Ureter (tissue), 1 donor: ENCODE measurements around the gene PCCB. TPM values are rescaled to one million over a fixed set of nuclear protein-coding genes. Genes with fewer than 3 reads are reported as not detected.
"Not testable (repeated sequence)": the region's sequence is repeated elsewhere in the genome, so short reads cannot be mapped to it uniquely, and the experiment has no call there.

Experiments
- DNase-seq: peaks from one replicate; pipeline ENCODE4 v3.0.0-alpha.2; 2020; ENCODE audit warnings: low spot score
- total RNA-seq: library from RNA; stranded (reverse); gene quantifications from one replicate; pipeline ENCODE4 v1.2.4, GENCODE V29; 2023
- donor health status: DM: yes; HTN: yes; CAD: no.

PCCB gene
- total RNA-seq, 1 donor from 2014 or later: 45.1 TPM

GRCh38 chr3:136262559-136262958, 12.4 kb downstream of the PCCB start:
- DNase-seq: no peak

- no peak for DNase-seq
These were observed 13.1 kb downstream of the PCCB start for GRCh38 chr3:136263251-136263650.

- DNase-seq: not testable (repeated sequence)
These were observed 16.5 kb downstream of the PCCB start for GRCh38 chr3:136266468-136267125.

GRCh38 chr3:136267235-136267634, 17.1 kb downstream of the PCCB start:
- no peak for DNase-seq

- DNase-seq: no peak
These were observed 20.0 kb downstream of the PCCB start for GRCh38 chr3:136270179-136270578.

GRCh38 chr3:136271626-136272025, 21.5 kb downstream of the PCCB start:
- not testable (repeated sequence) for DNase-seq

GRCh38 chr3:136276049-136276755, 26.1 kb downstream of the PCCB start:
- DNase-seq: no peak

GRCh38 chr3:136277115-136277514, 27.0 kb downstream of the PCCB start:
- no peak for DNase-seq

- DNase-seq: no peak
These were observed 27.5 kb downstream of the PCCB start for GRCh38 chr3:136277634-136278033.

GRCh38 chr3:136279092-136279491, 29.0 kb downstream of the PCCB start:
- no peak for DNase-seq

- DNase-seq: no peak
These were observed 30.8 kb downstream of the PCCB start for GRCh38 chr3:136280961-136281360.

- no peak for DNase-seq
These were observed 31.9 kb downstream of the PCCB start for GRCh38 chr3:136281966-136282520.

GRCh38 chr3:136283627-136284026, 33.5 kb downstream of the PCCB start:
- DNase-seq: no peak

- DNase-seq: no peak
These were observed 41.2 kb downstream of the PCCB start for GRCh38 chr3:136291302-136291701.

- no peak for DNase-seq
These were observed 42.4 kb downstream of the PCCB start for GRCh38 chr3:136292500-136292899.

GRCh38 chr3:136293279-136293678, 43.1 kb downstream of the PCCB start:
- no peak for DNase-seq

- no peak for DNase-seq
These were observed 44.0 kb downstream of the PCCB start for GRCh38 chr3:136294176-136294575.

GRCh38 chr3:136296960-136297359, 46.8 kb downstream of the PCCB start:
- no peak for DNase-seq

- DNase-seq: no peak
These were observed 47.7 kb downstream of the PCCB start for GRCh38 chr3:136297826-136298225.

- no peak for DNase-seq
These were observed 50.3 kb downstream of the PCCB start for GRCh38 chr3:136300444-136300843.

- DNase-seq: no peak
These were observed 55.7 kb downstream of the PCCB start for GRCh38 chr3:136305879-136306278.

- no peak for DNase-seq
These were observed 61.1 kb downstream of the PCCB start for GRCh38 chr3:136311261-136311660.

GRCh38 chr3:136311968-136312367, 61.8 kb downstream of the PCCB start:
- no peak for DNase-seq
